HepG2 (cell line): ENCODE measurements around the gene FAM81B. TPM values are rescaled to one million over a fixed set of nuclear protein-coding genes. Genes with fewer than 3 reads are reported as not detected.

Experiments used
- SATB2 ChIP-seq: sonication (generic); formaldehyde crosslinking; IDR thresholded peaks from 2 replicates; pipeline ENCODE4 v1.5.0; 2020; ENCODE audit warnings: missing genetic modification reagents
- ZFP41 ChIP-seq: sonication (generic); formaldehyde crosslinking; IDR thresholded peaks from 2 replicates; pipeline ENCODE4 v1.4.0; 2020; ENCODE audit warnings: mild to moderate bottlenecking, missing genetic modification reagents, borderline replicate concordance
- polyA plus RNA-seq, 8 experiments: library from polyadenylated mRNA; depleted of rRNA in 3 of 8; stranded (reverse) in 7 of 8; unstranded in 1 of 8; fragments of >200 nt; fragmentation: Illumina TruSeq in 4 of 8; extraction: Trizol in 4 of 8; gene quantifications; 2 replicates each; pipeline versions ENCODE4 v1.2.1 to v1.2.3, GENCODE V29; 2011 to 2016; ENCODE audit warnings: low read depth in 4 of 8, missing spikeins in 1 of 8, mixed read lengths in 1 of 8; ENCODE audit not compliant: insufficient read depth in 1 of 8
- total RNA-seq, 5 experiments: library from RNA; depleted of rRNA; stranded (reverse); fragments of >200 nt; fragmentation: Illumina TruSeq; extraction: Trizol; gene quantifications; 2 replicates each; pipeline ENCODE4 v1.2.3, GENCODE V29; 2016; ENCODE audit warnings: low read depth in 1 of 5
- TF ChIP-seq, protein P1 (sequence below): sonication (generic); formaldehyde crosslinking; IDR thresholded peaks from 2 replicates; pipeline ENCODE4 v1.4.0; 2020; ENCODE audit warnings: low read depth, missing genetic modification reagents
- TF ChIP-seq, protein P2 (sequence below): sonication (generic); formaldehyde crosslinking; IDR thresholded peaks from 2 replicates; pipeline ENCODE4 v1.8.0; 2022; ENCODE audit warnings: mild to moderate bottlenecking, missing genetic modification reagents, moderate library complexity
- TF ChIP-seq, protein P3 (sequence below): sonication (generic); formaldehyde crosslinking; IDR thresholded peaks from 2 replicates; pipeline ENCODE4 v1.4.0; 2020; ENCODE audit warnings: mild to moderate bottlenecking, missing genetic modification reagents
- TF ChIP-seq, protein P4 (sequence below): IDR thresholded peaks from 2 replicates; pipeline ENCODE4 v1.6.1; 2016

The FAM81B gene
- total and polyA plus RNA-seq, 2 of the 13 experiments (the other 11 are each of a cell fraction or from before 2014, with no cell fraction given) = not detected

DNA sequence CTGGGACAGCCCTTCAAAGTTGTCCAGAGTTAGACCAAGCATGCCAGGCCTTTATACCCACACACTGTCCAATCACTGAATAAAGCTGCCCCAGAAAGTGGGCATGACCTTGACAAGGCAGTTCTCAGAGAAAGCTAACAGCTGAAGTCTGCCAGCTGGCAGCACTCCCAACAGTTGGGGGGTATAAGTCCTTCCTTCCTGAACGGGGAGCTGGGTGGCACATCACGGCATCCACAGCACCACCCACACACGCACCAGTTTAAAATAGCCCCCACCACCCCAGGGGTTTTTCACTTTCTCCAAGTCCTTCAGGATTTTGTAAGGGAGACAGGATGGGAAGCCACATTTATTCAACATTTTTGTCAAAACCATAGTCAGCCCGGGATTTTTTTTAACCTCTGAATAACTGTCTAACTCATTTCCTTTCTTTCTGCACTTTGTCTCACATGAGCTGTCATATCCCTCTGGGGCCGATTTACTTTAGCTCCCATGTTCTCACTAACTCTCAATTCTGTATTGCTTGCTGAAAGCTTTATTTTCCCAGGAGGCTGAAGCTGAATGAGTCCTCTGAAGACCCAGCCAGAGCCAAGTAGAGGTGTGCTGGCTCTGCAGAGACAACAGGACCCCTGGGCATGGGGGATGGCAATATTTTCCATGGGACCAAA lies 15.4 kb downstream of the FAM81B start (continued):
- TF ChIP-seq, protein P1, sequence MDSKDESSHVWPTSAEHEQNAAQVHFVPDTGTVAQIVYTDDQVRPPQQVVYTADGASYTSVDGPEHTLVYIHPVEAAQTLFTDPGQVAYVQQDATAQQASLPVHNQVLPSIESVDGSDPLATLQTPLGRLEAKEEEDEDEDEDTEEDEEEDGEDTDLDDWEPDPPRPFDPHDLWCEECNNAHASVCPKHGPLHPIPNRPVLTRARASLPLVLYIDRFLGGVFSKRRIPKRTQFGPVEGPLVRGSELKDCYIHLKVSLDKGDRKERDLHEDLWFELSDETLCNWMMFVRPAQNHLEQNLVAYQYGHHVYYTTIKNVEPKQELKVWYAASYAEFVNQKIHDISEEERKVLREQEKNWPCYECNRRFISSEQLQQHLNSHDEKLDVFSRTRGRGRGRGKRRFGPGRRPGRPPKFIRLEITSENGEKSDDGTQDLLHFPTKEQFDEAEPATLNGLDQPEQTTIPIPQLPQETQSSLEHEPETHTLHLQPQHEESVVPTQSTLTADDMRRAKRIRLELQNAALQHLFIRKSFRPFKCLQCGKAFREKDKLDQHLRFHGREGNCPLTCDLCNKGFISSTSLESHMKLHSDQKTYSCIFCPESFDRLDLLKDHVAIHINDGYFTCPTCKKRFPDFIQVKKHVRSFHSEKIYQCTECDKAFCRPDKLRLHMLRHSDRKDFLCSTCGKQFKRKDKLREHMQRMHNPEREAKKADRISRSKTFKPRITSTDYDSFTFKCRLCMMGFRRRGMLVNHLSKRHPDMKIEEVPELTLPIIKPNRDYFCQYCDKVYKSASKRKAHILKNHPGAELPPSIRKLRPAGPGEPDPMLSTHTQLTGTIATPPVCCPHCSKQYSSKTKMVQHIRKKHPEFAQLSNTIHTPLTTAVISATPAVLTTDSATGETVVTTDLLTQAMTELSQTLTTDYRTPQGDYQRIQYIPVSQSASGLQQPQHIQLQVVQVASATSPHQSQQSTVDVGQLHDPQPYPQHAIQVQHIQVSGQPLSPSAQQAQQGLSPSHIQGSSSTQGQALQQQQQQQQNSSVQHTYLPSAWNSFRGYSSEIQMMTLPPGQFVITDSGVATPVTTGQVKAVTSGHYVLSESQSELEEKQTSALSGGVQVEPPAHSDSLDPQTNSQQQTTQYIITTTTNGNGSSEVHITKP (CRISPR knock-in tag) = no peak
- TF ChIP-seq, protein P2, sequence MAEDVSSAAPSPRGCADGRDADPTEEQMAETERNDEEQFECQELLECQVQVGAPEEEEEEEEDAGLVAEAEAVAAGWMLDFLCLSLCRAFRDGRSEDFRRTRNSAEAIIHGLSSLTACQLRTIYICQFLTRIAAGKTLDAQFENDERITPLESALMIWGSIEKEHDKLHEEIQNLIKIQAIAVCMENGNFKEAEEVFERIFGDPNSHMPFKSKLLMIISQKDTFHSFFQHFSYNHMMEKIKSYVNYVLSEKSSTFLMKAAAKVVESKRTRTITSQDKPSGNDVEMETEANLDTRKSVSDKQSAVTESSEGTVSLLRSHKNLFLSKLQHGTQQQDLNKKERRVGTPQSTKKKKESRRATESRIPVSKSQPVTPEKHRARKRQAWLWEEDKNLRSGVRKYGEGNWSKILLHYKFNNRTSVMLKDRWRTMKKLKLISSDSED = no peak
- TF ChIP-seq SATB2 (CRISPR knock-in tag) = no peak
- TF ChIP-seq, protein P3, sequence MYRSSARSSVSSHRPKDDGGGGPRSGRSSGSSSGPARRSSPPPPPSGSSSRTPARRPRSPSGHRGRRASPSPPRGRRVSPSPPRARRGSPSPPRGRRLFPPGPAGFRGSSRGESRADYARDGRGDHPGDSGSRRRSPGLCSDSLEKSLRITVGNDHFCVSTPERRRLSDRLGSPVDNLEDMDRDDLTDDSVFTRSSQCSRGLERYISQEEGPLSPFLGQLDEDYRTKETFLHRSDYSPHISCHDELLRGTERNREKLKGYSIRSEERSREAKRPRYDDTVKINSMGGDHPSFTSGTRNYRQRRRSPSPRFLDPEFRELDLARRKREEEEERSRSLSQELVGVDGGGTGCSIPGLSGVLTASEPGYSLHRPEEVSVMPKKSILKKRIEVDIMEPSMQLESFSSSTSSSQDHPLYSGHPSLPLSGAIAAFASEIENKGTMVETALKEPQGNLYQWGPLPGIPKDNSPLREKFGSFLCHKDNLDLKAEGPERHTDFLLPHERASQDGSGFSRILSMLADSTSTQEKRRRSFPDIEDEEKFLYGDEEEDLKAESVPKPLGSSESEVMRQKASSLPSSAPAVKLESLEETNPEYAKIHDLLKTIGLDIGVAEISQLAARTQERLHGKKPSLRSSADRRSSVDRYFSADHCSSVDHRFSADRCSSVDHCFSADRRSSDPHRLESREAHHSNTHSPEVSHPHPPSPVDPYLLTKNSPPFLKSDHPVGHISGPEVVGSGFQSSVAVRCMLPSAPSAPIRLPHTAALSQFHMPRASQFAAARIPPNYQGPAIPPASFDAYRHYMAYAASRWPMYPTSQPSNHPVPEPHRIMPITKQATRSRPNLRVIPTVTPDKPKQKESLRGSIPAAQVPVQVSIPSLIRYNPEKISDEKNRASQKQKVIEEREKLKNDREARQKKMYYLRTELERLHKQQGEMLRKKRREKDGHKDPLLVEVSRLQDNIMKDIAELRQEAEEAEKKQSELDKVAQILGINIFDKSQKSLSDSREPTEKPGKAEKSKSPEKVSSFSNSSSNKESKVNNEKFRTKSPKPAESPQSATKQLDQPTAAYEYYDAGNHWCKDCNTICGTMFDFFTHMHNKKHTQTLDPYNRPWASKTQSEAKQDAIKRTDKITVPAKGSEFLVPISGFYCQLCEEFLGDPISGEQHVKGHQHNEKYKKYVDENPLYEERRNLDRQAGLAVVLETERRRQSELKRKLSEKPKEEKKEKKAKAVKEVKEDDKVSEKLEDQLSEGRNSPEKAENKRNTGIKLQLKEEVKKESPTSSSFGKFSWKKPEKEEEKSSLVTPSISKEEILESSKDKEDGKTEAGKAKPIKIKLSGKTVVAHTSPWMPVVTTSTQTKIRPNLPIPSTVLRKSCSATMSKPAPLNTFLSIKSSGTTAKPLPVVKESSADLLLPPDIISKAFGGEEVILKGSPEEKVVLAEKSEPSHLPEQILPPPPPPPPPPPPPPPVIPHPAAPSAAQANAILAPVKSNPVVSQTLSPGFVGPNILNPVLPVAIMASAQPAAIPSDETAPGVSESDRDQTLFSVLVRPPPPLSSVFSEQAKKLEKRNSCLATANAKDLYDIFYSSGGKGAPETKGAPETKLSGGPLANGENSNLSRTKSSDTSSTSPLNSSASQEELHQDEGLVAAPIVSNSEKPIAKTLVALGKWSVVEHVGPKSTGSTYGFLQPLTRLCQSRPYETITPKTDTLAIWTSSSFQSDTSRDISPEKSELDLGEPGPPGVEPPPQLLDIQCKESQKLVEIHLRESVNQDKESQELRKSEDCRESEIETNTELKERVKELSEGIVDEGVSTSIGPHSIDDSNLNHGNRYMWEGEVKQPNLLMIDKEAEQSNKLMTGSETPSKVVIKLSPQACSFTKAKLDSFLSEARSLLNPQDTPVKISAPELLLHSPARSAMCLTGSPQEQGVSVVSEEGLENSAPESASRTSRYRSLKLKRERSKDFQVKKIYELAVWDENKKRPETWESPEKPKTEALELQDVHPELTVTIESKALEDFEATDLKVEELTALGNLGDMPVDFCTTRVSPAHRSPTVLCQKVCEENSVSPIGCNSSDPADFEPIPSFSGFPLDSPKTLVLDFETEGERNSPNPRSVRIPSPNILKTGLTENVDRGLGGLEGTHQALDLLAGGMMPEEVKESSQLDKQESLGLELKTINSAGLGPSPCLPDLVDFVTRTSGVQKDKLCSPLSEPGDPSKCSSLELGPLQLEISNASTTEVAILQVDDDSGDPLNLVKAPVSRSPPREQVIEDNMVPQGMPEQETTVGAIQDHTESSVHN (CRISPR knock-in tag) = no peak
- TF ChIP-seq, protein P4, sequence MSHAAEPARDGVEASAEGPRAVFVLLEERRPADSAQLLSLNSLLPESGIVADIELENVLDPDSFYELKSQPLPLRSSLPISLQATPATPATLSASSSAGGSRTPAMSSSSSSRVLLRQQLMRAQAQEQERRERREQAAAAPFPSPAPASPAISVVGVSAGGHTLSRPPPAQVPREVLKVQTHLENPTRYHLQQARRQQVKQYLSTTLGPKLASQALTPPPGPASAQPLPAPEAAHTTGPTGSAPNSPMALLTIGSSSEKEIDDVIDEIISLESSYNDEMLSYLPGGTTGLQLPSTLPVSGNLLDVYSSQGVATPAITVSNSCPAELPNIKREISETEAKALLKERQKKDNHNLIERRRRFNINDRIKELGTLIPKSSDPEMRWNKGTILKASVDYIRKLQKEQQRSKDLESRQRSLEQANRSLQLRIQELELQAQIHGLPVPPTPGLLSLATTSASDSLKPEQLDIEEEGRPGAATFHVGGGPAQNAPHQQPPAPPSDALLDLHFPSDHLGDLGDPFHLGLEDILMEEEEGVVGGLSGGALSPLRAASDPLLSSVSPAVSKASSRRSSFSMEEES = no peak
- TF ChIP-seq ZFP41 = no peak
